Activated T-cell treated with anti-CD3 and anti-CD28 coated beads for 4 hours (primary cell): ENCODE results near the gene CACNG8.
"Not testable (repeated sequence)": the region's sequence is repeated elsewhere in the genome, so short reads cannot be mapped to it uniquely, and the experiment has no call there.

Experiments used
- DNase-seq: peaks from one replicate; pipeline ENCODE4 v3.0.0-alpha.2; 2020

The CACNG8 gene

DNA sequence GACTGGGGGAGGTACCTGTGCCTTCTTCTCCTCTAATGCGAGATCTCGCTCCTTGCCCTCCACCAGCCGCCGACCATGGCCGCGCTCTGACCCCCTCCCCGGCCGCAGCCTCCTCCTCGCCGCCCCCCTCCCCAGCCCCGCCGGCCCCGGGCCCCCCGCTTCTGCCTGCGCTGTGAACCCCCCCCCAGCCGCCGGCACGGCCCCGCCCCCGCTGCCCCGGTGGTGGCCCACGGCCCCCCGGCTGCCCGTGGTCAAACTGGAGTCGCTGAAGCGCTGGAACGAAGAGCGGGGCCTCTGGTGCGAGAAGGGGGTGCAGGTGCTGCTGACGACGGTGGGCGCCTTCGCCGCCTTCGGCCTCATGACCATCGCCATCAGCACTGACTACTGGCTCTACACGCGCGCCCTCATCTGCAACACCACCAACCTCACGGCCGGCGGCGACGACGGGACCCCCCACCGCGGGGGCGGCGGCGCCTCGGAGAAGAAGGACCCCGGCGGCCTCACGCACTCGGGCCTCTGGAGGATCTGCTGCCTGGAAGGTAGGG is at the start of gene CACNG8:
TSS of gene CACNG8 (plus strand) at position 51 of the 545 bp plus-strand sequence.
- DNase-seq, result no peak

DNA sequence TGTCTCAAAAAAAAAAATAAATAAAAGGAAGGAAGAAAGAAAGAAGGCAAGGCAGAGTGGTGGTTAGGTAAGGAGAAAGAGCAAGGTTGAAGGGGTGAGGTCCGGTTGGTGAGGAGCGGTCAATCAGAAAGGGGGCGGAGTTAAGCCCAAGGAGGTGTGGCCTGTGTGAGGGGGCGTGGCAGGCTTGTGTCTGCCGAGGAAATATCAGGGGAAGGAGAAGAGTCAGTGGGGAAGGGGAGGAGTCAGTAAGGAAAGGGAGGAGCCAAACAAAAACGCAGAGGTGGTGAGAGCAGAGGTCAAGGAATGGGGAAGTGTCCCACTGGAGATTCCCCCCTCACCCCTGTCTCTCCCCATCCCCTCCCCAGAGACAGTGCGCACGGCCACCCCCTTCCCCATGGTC is 47.7 kb upstream of the CACNG8 start:
- no peak for DNase-seq

DNA sequence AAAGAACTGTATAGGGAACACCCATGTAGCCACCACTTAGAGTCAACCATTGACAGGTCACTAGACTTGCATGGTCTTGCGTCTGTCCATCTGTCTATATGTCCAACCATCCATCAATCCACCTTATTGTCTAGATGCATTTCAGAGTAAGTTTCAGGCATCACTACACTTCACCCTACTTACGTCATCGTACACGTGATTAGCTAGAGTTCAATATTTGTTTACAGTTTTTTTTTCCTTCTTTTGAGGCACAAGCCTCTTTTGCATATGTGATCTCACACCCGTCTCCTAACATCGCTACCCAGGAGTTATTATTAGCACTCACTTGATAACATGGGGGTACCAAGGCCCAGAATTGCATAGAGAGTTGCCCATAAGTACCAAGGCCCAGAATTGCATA is 46.7 kb upstream of the CACNG8 start:
- DNase-seq, result no peak

DNA sequence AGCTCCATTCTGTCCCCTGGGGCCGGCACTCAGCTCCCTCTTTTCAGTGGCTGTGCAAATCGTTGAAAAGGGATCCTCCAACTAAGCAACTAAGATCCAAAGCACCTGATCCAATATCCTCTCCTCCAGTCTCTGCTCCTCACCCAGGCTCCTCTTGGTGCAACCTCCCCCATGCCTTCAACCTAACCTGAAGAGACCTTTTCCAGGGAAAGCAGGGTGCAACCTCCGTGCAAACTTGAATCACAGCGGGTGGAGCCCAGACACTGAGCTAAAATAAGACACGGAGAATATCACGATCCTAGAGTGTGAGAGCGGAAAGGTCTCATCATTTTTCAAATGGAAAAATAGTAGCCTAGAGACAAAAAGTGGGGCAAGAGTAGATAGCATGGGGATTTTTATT is 45.4 kb upstream of the CACNG8 start:
- no peak for DNase-seq

DNA sequence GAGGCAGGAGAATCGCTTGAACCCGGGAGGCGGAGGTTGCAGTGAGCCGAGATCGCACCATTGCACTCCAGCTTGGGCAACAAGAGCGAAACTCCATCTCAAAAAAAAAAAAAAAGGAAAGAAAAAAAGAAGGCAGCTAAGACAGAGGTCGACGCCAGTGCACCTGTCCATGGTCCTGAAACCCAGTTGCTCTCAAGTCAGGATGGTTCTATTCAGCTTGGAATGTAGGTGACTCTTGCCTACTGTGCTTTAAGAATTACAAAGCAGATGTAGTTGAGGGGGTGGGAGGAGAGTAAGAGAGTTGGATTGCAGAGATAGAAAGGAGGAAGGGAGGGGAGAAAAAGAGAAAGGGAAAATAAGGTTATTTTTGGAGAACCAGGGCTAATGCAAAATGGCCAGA is 35.0 kb upstream of the CACNG8 start:
- DNase-seq, result no peak

DNA sequence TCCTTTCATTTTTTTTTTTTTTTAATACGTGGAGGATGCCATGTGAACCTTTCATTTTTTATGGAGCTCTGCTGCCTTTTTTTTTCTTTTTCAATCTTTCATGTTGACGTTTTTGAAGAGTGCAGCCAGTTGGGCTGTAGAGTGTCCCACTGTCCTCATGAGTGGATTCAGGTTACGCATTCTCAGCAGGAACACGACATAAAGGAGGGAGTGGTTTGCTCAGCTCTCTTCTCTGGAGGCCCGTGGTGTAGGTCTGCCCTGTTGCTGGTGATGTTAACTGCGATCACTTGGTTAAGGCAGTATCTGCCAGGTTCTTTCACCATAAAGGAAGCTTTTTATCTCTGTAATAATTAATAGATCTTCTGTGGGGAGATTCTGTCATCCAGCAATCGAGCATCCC is 26.7 kb upstream of the CACNG8 start:
- DNase-seq, result no peak

DNA sequence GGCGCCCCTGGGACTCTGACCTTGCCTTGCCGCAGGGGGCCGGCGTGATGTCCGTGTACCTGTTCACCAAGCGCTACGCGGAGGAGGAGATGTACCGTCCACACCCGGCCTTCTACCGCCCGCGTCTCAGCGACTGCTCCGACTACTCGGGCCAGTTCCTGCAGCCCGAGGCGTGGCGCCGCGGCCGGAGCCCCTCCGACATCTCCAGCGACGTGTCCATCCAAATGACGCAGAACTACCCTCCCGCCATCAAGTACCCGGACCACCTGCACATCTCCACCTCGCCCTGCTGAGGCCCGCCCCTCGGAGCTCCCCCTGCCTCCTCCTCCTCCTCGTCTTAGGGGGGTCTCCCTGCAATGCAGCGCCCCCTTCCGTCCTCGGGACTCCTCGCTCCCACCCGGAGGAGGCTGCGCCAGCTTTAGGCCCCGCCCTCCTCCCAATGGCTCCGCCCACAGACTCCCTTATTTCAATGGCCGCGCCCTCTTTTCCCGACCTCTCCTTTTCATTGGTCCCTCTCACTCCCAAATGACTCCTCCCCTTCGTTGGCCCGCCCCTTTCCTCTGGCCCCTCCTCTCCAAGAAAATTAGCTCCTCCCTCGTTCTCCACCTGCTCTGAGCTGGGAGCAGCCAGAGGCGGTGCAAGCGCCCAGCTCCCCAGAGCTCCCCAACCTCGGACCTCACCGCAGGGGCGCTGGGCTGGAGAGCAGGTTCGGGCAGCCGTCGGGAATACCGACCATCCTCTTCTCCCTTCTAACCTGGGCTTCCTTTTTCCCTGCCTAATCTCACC is 20.5 kb upstream of the CACNG8 start:
- no peak for DNase-seq

DNA sequence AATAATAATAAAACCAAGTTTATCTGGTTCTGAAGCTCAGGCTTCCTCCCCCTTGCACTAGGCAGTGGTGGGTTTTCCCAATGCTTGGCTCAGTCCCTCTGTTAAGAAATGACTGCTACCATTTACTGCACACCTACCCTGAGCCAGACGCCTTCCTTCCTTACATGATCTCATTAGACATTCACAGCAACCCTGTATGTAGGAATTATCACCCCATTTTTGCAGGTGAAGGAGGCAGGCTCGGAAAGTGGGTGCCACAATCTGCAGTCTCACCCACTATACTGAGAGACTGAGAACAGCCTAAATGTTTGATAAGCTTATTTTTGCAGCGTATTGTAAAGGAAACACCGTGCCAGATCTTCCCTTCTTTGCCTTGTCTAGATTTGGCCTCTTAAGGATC is 18.3 kb upstream of the CACNG8 start:
- no peak for DNase-seq

DNA sequence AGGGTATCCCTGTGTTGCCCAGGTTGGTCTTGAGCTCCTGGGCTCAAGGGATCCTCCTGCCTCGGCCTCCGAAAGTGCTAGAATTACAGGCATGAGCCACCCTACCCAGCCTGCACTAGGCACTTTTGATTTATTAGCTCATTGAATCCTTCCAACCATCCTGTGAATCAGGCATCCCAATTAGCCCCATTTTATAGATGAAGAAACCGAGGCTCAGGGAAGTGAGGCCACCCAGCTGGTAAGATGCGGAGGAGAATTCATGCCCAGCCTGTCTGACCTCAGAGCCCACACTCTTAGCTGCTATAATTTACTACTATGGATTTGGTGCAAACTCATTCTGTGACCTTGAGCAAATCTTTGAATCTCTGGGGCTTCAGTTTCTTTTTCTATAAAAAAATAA is 17.8 kb upstream of the CACNG8 start:
- no peak for DNase-seq

DNA sequence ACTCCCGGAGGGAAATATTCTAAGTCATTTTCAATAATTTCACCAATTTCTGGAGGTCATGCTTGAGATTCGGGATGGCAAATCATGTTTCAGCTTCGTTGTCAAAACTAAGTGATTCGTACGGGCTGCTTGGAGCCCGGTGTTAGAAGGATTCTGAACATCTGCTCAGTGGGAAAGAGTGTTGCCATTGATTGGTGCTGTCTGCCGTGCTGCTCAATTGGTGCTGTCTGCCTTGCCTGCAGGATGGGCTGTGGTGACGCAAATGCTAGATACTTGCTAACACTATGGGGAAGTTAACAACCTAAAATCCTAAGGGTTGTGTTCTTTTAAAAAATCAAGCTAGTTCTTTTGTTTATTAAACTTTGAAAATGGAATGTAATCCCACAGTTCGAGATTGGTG is 17.3 kb upstream of the CACNG8 start:
- no peak for DNase-seq

DNA sequence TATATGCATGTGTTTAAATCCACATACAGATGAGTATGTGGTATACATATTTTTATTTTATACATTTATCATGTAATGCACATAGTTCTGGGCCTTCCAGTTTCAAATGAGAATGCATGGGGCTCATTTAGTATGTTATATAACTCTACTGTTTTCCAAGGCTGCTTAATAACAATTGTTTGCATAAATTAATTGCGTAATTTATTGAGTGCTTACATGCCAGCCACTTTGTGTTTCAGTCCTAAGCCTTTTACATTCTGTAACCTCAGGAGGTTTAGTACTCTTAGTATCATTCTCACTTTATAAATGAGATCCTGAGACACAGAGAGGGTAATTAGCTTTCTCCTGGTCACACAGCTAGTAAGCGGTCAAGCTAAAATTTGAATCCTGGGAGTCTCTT is 16.7 kb upstream of the CACNG8 start:
- DNase-seq, result no peak

DNA sequence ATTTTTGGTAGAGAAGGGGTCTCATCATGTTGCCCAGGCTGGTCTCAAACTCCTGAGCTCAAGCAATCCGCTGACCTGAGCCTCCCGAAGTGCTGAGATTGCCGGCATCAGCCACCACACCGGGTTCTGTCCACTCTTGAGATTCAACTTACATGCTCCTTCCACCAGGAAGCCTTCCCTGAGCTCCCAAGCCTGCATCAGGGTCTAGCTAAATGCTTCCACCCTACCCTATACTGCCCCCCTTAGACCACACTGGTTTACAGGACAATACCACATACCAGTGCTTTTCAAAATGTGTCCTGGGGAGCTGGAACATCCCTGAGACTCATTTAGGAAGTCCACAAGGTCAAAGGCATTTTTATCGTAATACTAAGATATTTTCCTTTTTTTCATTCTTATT is 15.1 kb upstream of the CACNG8 start:
- DNase-seq, result no peak

DNA sequence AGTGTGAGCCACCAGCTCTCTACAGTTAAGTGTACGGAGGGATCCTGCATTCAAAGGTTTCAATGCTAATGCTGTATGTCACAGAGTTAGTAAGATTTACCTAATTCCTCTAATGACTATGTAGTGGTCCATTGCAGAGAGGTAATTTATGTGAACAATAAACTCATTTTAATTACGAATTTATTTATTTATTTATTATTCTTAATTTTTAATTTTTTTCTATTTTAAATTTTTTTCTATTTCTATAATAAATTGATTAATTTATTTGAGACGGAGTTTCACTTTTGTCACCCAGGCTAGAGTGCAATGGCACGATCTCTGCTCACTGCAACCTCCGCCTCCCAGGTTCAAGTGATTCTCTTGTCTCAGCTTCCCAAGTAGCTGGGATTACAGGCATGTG is 14.1 kb upstream of the CACNG8 start:
- DNase-seq, result not testable (repeated sequence)

DNA sequence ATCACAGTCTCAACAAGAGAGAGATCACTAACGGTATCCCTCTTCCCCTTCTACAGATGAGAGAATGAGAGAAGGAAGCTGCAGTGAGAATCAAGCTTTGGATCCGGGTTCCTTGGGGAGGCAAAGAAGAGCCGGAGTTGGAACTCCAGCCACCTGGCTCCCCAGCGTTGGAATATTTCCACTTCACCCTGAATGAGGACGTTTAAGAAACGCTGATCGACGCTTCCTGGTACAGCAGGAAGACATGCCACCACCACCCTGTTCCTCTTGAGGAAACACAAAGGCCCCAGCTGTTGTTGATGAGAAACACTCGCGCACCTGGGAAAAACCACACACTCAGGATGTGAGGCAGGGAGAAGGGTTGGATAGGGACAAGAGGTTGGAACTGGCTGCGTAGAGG is 11.3 kb upstream of the CACNG8 start:
- DNase-seq, result no peak

DNA sequence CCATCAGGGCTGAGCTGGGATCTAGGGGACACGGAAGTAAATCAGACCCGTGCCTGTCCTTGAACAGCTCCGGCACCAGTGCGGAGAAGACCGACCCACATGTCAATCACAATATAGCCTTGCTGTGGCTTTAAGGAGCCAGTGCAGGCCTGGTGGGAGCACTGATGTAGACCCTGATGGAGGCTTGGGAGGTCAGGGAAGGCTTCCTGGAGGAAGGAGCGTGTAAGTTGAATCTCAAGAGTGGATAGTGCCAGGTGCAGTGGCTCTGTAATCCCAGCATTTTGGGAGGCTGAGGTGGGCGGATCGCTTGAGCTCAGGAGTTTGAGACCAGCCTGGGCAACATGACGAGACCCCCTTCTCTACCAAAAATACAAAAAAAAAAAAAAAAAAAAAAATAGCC is 10.8 kb upstream of the CACNG8 start:
- DNase-seq, result no peak

DNA sequence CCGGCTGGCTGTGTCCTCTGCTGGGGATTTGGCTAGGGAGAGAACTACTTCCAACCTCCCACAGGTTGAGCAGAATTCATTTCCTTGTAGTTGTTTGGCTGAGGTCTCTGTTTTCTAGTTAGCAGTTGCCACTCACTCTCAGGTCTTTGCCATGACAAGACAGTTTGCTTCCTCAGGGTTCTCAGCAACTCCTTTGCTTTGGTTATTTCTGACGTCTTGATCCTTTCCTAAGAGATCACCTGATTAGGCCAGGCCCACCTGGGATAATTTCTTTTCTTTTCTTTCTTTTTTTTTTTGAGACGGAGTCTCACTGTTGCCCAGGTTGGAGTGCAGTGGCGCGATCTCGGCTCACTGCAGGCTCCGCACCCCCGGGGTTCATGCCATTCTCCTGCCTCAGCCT is 9.4 kb upstream of the CACNG8 start:
- no peak for DNase-seq

DNA sequence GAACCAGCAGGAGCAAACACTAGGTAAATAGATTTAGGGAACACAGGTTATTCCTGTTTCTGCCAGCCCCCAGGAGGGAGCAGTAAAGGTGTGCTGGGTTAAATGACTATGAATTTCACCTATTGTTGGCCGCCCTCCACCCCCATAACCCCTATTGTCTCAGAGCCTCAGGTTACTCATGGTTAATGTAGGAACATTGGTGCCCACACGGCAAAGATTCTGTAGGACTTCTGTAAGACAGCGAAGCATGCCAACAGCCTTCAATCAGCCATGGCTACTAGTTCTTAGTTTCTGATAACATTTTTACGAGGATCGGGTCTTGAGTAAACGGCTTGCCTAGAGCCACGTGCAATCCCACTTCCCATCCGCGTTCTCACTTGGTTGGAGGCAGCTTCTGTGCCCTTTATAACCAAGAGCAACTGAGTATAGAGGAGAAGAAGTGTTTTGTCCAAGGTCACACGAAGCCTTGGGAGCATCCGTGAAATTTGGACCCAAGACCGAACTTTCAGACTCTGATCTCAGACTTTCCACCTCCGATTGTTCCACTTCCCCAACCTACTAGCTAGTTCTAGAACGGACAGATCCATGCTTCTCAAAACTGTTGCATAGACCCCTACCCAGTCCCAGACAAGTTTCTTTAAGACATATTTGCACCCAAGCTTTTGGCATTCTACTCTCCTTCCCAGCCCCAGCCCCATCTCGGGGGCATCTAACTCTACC is 5.1 kb upstream of the CACNG8 start:
- DNase-seq, result no peak

DNA sequence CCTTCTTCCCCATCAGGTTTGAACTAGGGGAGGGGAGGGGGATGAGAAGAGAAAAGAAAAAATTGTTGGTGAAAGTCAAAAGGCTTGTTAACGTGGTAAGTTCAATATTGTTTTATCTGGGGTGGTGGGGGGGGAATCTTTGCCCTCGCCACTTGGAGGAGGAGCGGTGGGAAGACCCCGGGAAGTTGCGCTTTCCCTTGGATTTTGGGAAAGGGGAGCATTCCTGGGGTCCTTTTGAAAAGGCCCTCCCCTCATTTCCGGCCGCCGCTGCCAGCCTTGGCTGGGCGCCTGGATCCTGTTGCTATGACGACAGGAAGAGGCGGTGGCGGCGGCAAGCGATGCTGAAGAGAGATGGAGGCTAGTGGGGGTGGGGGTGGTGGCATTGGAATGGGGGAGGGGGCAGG is 4.6 kb upstream of the CACNG8 start:
- DNase-seq, result no peak

DNA sequence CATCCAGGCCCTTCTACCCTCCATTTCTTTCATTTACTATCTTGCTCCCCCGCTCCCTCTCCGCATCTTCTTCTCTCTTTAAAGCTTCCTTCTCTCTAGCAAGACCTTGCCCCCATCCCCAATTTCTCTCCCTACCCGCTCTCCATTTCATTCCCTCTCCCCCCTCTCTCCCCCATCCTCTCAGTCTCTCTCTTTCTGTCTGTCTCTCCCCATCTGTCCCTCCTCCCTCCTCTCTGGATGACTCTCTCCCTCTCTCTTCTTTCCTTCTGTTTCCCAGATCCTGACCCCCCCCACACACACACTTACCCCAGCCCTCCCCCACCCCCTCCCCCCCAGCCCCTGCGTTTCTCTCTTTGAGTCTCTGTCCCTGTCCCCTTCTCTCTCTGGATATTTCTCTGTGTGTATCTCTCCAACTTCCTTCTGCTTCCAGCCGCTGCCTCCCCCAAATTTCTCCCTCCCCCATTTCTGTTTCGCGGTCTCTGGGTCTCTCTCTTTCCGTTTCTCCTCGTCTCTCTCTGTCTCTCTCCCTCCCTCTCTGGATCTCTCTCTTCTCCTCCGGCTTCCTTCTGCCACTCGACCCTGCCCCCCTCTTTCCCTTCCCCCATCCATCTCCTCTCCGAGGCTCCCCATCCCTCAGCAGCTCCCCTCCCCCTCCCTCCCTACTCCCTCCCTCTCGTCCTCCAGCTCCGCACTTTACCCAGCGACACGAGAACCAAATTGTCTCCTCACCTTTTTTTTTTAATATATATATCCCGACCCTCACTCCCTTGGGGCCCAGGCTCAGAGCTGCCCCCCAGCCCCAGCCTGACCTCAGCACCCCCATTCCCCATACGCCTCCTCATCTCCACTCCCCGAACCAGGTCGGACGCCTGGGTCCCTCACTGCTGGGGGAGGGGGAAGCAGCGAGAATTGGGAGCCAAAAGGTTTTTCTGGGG is 3.6 kb upstream of the CACNG8 start:
- DNase-seq, result no peak

DNA sequence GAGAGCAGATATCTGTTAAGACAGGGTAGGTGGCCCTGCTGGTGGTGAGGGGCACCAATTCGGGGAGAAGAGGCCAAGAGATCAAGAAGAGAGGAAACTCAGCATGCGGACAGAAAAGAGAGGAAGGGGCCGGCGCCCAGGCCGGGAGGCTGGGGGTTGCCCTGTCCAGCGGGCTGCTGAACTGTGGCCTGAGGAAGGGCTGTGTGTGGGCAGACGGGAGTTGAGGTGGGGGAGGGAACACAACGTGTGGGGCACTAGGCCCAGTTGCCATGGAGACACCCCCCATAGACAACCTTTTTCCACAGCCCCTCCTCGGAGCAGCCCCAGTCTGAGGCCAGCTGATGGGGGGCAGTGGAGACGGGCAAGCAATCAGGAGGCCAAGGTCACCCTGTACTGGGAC is 2.5 kb upstream of the CACNG8 start:
- no peak for DNase-seq

DNA sequence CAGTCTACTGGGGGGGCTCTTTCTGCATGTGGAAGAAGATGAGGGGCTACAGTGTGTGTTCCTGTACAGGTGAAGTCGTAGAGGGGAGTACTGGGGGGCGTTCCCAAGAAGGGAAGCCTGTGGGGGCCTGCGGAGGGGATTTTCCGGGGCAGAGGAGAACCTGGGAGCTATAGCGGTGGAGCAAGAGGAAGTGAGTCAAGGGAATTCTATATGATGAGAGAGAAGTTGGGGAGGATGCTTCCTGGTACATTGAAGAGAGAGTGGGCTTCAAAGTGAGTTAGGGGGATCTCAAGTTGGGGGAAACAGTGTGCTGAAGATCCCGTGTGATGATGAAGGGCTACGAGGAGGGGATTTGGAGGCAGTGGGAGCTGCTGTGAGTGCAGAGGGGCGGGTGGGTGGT is 1.9 kb upstream of the CACNG8 start:
- no peak for DNase-seq

DNA sequence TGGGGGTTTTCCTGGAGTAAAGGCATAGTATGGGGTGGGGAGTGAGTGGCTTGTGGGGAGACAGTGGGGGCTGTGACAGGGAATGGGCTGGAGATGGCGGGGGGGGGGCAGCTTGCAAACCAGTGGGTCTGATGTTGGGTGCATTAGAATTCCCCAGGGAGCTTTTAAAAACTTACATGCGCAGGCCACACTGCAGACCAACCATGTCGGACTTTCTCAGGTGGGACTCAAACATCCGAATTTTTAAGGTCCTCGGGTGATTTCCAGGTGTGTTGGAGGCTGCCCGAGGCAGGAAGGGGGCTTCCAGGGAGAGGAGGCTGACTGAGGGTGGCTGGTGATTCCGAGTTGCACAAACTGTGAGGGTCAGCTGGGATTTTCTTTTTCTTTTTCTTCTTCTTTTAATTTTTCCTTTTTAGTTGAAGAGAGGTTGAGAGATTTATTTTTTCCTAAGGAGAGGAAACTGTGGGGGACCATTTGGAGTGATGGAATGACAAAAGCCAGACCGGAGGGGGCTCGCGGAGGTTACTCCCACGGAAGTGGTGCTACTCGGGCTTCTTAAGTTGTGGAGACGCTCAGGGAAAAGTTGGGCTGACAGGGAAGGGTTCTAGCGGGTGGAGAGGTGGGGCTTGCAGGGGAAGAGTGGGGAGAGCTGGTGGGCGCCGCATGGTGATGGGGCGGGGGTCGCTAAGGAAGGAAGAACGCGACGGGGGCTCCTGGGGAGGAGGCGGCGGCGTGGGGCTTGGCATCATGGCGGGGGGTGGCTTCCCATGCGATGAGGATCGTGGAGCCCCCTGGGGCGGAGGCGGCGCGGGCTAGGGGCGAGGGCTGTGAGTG is 997 bp upstream of the CACNG8 start:
- DNase-seq, result no peak
